ENCODE results near the gene MCUB.
"Not testable (repeated sequence)": the region's sequence is repeated elsewhere in the genome, so short reads cannot be mapped to it uniquely, and the experiment has no call there.

The MCUB gene

GRCh38 chr4:109592367-109592766 lies 32.3 kb downstream of the MCUB start:
- no peak for DNase-seq (ENCODE audit: low read depth)
- no peak for TF ChIP-seq CTCF (conservative IDR thresholded peaks at IDR 0.05; ENCODE audit: control insufficient read depth, insufficient read depth, low read depth, low read length)
- H3K4me3 ChIP-seq (ENCODE audit: control insufficient read depth, low read depth, low read length): no peak overlapping the region

- H3K4me3 ChIP-seq (ENCODE audit: control insufficient read depth, low read depth, low read length); DNase-seq (ENCODE audit: low read depth): not testable (repeated sequence)
These were observed 35.1 kb downstream of the MCUB start for GRCh38 chr4:109595123-109595522.

GRCh38 chr4:109596420-109597085 lies 36.5 kb downstream of the MCUB start:
- not testable (repeated sequence) for H3K4me3 ChIP-seq (ENCODE audit: control insufficient read depth, low read depth, low read length); DNase-seq (ENCODE audit: low read depth)

- TF ChIP-seq CTCF (conservative IDR thresholded peaks at IDR 0.05; ENCODE audit: control insufficient read depth, insufficient read depth, low read depth, low read length): no peak
- DNase-seq (ENCODE audit: low read depth): no peak
- no peak overlapping the region for H3K4me3 ChIP-seq (ENCODE audit: control insufficient read depth, low read depth, low read length)
These were observed 39.1 kb downstream of the MCUB start for GRCh38 chr4:109599046-109599652.

- TF ChIP-seq CTCF (conservative IDR thresholded peaks at IDR 0.05; ENCODE audit: control insufficient read depth, insufficient read depth, low read depth, low read length): no peak
- DNase-seq (ENCODE audit: low read depth): no peak
- no peak overlapping the region for H3K4me3 ChIP-seq (ENCODE audit: control insufficient read depth, low read depth, low read length)
These were observed 40.4 kb downstream of the MCUB start for GRCh38 chr4:109600431-109600830.

- no peak overlapping the region for H3K4me3 ChIP-seq (ENCODE audit: control insufficient read depth, low read depth, low read length)
- TF ChIP-seq CTCF (conservative IDR thresholded peaks at IDR 0.05; ENCODE audit: control insufficient read depth, insufficient read depth, low read depth, low read length): no peak
- DNase-seq (ENCODE audit: low read depth): no peak
These were observed 41.3 kb downstream of the MCUB start for GRCh38 chr4:109601336-109601735.

- H3K4me3 ChIP-seq (ENCODE audit: control insufficient read depth, low read depth, low read length): no peak overlapping the region
- no peak for DNase-seq (ENCODE audit: low read depth)
- TF ChIP-seq CTCF (conservative IDR thresholded peaks at IDR 0.05; ENCODE audit: control insufficient read depth, insufficient read depth, low read depth, low read length): no peak
These were observed 47.9 kb downstream of the MCUB start for GRCh38 chr4:109607976-109608375.

- peak; percentile 13 for DNase-seq (ENCODE audit: low read depth)
- no peak overlapping the region for H3K4me3 ChIP-seq (ENCODE audit: control insufficient read depth, low read depth, low read length)
- TF ChIP-seq CTCF (conservative IDR thresholded peaks at IDR 0.05; ENCODE audit: control insufficient read depth, insufficient read depth, low read depth, low read length): no peak
These were observed 48.8 kb downstream of the MCUB start for GRCh38 chr4:109608879-109609278.

Measured in fibroblast of mammary gland (primary cell).